RPMI7951 (cell line): ENCODE results near the gene SHBG. TPM values are rescaled to one million over a fixed set of nuclear protein-coding genes. Genes with fewer than 3 reads are reported as not detected.
A peak's percentile ranks its signal among the peaks of the same experiment; 100 is the strongest.

Experiments used
- DNase-seq: peaks from one replicate; pipeline ENCODE4 v3.0.0-alpha.2; 2012; ENCODE audit warnings: low read depth
- total RNA-seq: library from RNA; depleted of rRNA; stranded (reverse); fragments of >200 nt; shearing (Covaris generic); gene quantifications from 2 replicates; pipeline ENCODE4 v1.2.3, GENCODE V29; 2014; rRNA removed

SHBG gene
- total RNA-seq, 1 experiment from 2014 or later, result not detected

GRCh38 chr17:7647018-7647417 is 17.1 kb downstream of the SHBG start:
- no peak for DNase-seq

GRCh38 chr17:7650509-7651096 is 20.7 kb downstream of the SHBG start, which contains the start of gene ATP1B2:
Gene ATP1B2, plus strand, starts transcription at chr17:7650926. Its CDS starts 593 bp downstream, at chr17:7651519.
- peak; percentile 32 for DNase-seq

GRCh38 chr17:7651097-7651664 is 21.2 kb downstream of the SHBG start:
- no peak for DNase-seq

GRCh38 chr17:7651665-7652387 is 21.9 kb downstream of the SHBG start:
- DNase-seq, result no peak

- no peak for DNase-seq
These were observed 22.7 kb downstream of the SHBG start for GRCh38 chr17:7652388-7653356.

- DNase-seq, result no peak
These were observed 25.1 kb downstream of the SHBG start for GRCh38 chr17:7654832-7655540.

- no peak for DNase-seq
These were observed 25.6 kb downstream of the SHBG start for GRCh38 chr17:7655541-7655840.

GRCh38 chr17:7656958-7657609 is 27.1 kb downstream of the SHBG start:
- peak; percentile 30 for DNase-seq

GRCh38 chr17:7667656-7668406 is 37.9 kb downstream of the SHBG start:
- no peak for DNase-seq

- no peak for DNase-seq
These were observed 38.5 kb downstream of the SHBG start for GRCh38 chr17:7668482-7668881.

- DNase-seq, result peak; percentile 25
These were observed 43.3 kb downstream of the SHBG start for GRCh38 chr17:7673239-7673638.

GRCh38 chr17:7674934-7675333 is 45.0 kb downstream of the SHBG start:
- no peak for DNase-seq

- DNase-seq, result no peak
These were observed 46.6 kb downstream of the SHBG start for GRCh38 chr17:7676533-7676932.

GRCh38 chr17:7677388-7678067 is 47.6 kb downstream of the SHBG start:
- DNase-seq, result no peak

Other genes starting within 250 kb of the SHBG start
- gene TNK1, start 249.0 kb upstream of the SHBG start, total RNA-seq, result 0.60 and 0.78 TPM in 2 replicates
- 20.8 and 23.2 TPM in 2 replicates for gene PLSCR3, start 235.6 kb upstream of the SHBG start, total RNA-seq
- gene TMEM256, start 226.0 kb upstream of the SHBG start, total RNA-seq, result 177 and 229 TPM in 2 replicates
- gene NLGN2, start 222.3 kb upstream of the SHBG start, total RNA-seq, result 3.7 and 4.2 TPM in 2 replicates
- gene SPEM1, start 209.8 kb upstream of the SHBG start, total RNA-seq, result 0.10 TPM in 1 of 2 replicates, not detected in the other
- not detected in 2 replicates for gene SPEM2, start 204.5 kb upstream of the SHBG start, total RNA-seq
- gene SPEM3, start 201.3 kb upstream of the SHBG start, total RNA-seq, result not detected in 2 replicates
- 2.9 and 5.5 TPM in 2 replicates for gene TMEM102, start 194.7 kb upstream of the SHBG start, total RNA-seq
- 2.0 and 4.1 TPM in 2 replicates for gene FGF11, start 190.6 kb upstream of the SHBG start, total RNA-seq
- 10.4 and 11.9 TPM in 2 replicates for gene CHRNB1, start 185.1 kb upstream of the SHBG start, total RNA-seq
- gene ZBTB4, start 150.5 kb upstream of the SHBG start, total RNA-seq, result 14.3 and 14.8 TPM in 2 replicates
- not detected in 2 replicates for gene SLC35G6, start 148.7 kb upstream of the SHBG start, total RNA-seq
- gene POLR2A, start 145.8 kb upstream of the SHBG start, total RNA-seq, result 15.4 and 22.3 TPM in 2 replicates
- 8.8 and 9.2 TPM in 2 replicates for gene TNFSF12, start 81.1 kb upstream of the SHBG start, total RNA-seq
- gene TNFSF13, start 71.4 kb upstream of the SHBG start, total RNA-seq, result 0.10 and 0.60 TPM in 2 replicates
- gene SENP3, start 68.2 kb upstream of the SHBG start, total RNA-seq, result 53.5 and 59.0 TPM in 2 replicates
- 35.3 and 44.1 TPM in 2 replicates for gene CD68, start 50.5 kb upstream of the SHBG start, total RNA-seq
- gene MPDU1, start 46.3 kb upstream of the SHBG start, total RNA-seq, result 166 and 211 TPM in 2 replicates
- gene SOX15, start 40.0 kb upstream of the SHBG start, total RNA-seq, result not detected in 2 replicates
- 20.3 and 25.2 TPM in 2 replicates for gene FXR2, start 15.2 kb upstream of the SHBG start, total RNA-seq
- 17.4 and 31.2 TPM in 2 replicates for gene SAT2, start 2.3 kb upstream of the SHBG start, total RNA-seq
- not detected in 2 replicates for gene ATP1B2, start 20.8 kb downstream of the SHBG start, total RNA-seq
- 2.5 and 4.1 TPM in 2 replicates for gene TP53, start 57.4 kb downstream of the SHBG start, total RNA-seq
- gene WRAP53, start 58.3 kb downstream of the SHBG start, total RNA-seq, result 22.5 and 25.7 TPM in 2 replicates
- 0.84 and 1.3 TPM in 2 replicates for gene EFNB3, start 75.1 kb downstream of the SHBG start, total RNA-seq
- 1.8 and 3.2 TPM in 2 replicates for gene DNAH2, start 87.6 kb downstream of the SHBG start, total RNA-seq
- 0.20 and 0.48 TPM in 2 replicates for gene KDM6B, start 204.1 kb downstream of the SHBG start, total RNA-seq
- gene TMEM88, start 224.9 kb downstream of the SHBG start, total RNA-seq, result not detected in 2 replicates
- gene NAA38, start 227.4 kb downstream of the SHBG start, total RNA-seq, result 94.4 and 110 TPM in 2 replicates
- 5.7 and 6.1 TPM in 2 replicates for gene CYB5D1, start 227.9 kb downstream of the SHBG start, total RNA-seq